Sigmoid colon (tissue), 7 donors: ENCODE results near the gene NAT9. TPM values are rescaled to one million over a fixed set of nuclear protein-coding genes. Genes with fewer than 3 reads are reported as not detected.

Experiments used
- DNase-seq: peaks from one replicate; pipeline ENCODE4 v3.0.0-alpha.2; 2019
- H3K27ac ChIP-seq, 4 donors: fragments of 200-600 bp; sonication (generic); one replicate each; pipeline ENCODE4 v1.5.1; 2016 to 2019; ENCODE audit warnings: mild to moderate bottlenecking in 1 of 4
- H3K27me3 ChIP-seq, 3 donors: fragments of 200-600 bp; sonication (generic); one replicate each; pipeline ENCODE4 v1.5.1; 2019; ENCODE audit warnings: mild to moderate bottlenecking in 1 of 3
- H3K36me3 ChIP-seq, 4 donors: fragments of 200-600 bp; sonication (generic); one replicate each; pipeline ENCODE4 v1.5.1; 2016 to 2019
- H3K4me1 ChIP-seq, 4 donors: fragments of 200-600 bp; sonication (generic); one replicate each; pipeline ENCODE4 v1.5.1; 2017 to 2019
- H3K4me3 ChIP-seq, 4 donors: fragments of 200-600 bp; sonication (generic); one replicate each; pipeline ENCODE4 v1.5.1; 2017 to 2019; ENCODE audit warnings: mild to moderate bottlenecking in 2 of 4, moderate library complexity in 1 of 4
- H3K9me3 ChIP-seq, 4 donors: fragments of 200-600 bp in 3 of 4; sonication (generic) in 3 of 4; one replicate each; pipeline versions ENCODE4 v1.5.1 to v1.6.1; 2013 to 2019
- CTCF ChIP-seq, 4 experiments: fragments of 450-650 bp in 3 of 4; fragments of 200-600 bp in 1 of 4; IDR thresholded peaks; one replicate each; pipeline ENCODE4 v1.5.1; 2016 to 2019; ENCODE audit warnings: antibody characterized with exemption in 4 of 4, mild to moderate bottlenecking in 3 of 4, moderate library complexity in 2 of 4
- EP300 ChIP-seq, 4 donors: sonication (generic); formaldehyde crosslinking; IDR thresholded peaks; one replicate each; pipeline ENCODE4 v1.6.1; 2017; ENCODE audit warnings: antibody characterized with exemption in 4 of 4
- POLR2A ChIP-seq, 2 donors: fragments of 450-650 bp; IDR thresholded peaks; one replicate each; pipeline ENCODE4 v1.6.1; 2016; ENCODE audit warnings: antibody characterized with exemption in 2 of 2, mild to moderate bottlenecking in 2 of 2, moderate library complexity in 2 of 2
- POLR2AphosphoS5 ChIP-seq, 4 donors: sonication (generic); formaldehyde crosslinking; IDR thresholded peaks; one replicate each; pipeline ENCODE4 v1.6.1; 2017; ENCODE audit warnings: antibody characterized with exemption in 4 of 4
- WGBS, 2 donors: extraction: QIAGEN DNeasy Blood & Tissue Kit; methylation state at CpG; one replicate each; pipeline ENCODE4 v1.1.7; 2013; 5-methylcytosine and 5-hydroxymethylcytosine counted together
- intact Hi-C: fragments of 100-400 bp; cut with DNase I; formaldehyde crosslinking; loops from one replicate; pipeline ENCODE4 v1.15.1; 2023
- polyA plus RNA-seq, 3 donors: library from polyadenylated mRNA; stranded (reverse); fragments of 200-250 nt; gene quantifications; one replicate each; pipeline ENCODE4 v1.2.3, GENCODE V29; 2013
- total RNA-seq, 4 donors: library from RNA; depleted of rRNA; stranded (reverse); fragments of >200 nt; gene quantifications; one replicate each; pipeline ENCODE4 v1.1.0, GENCODE V29; 2016
- donor health status: healthy with polysubstance abuse.
- donor health status: Bipolar disorder and iron deficiency.
- donor health status: healthy.

The NAT9 gene
- total and polyA plus RNA-seq, 7 donors = 11.3 to 36.4 (median 16.1) TPM

DNA sequence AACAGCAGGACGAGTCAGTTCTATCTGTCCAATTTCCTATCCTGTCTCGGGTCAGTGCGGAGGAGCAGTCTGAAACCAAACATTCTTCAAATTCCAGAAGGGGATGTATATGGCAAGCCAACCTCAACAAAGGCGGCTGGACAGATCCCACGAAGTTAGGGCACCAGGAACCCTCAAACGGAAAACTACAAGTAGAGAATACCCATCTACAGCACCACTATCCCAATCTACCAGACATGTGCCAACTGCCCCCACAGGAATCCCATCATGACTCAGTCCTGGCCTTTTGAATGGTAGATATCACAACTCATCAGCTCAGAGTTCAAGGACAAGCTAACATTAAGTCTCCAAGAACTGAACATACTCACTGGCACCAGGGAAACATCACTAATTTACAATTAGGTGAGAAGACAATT, 2.3 kb downstream of the NAT9 start:
- WGBS, 2 donors = 83 to 88% methylated on average over 6 of the region's 6 CpGs

GRCh38 chr17:74773414-74773813, 2.7 kb downstream of the NAT9 start:
- intact Hi-C loops = no loop called here
- Histone ChIP-seq H3K4me3 (no peak overlapping the region), H3K27me3 (no peaks in the 10 kb centered on the region), H3K4me1 (peaks cover 0 to 32% (median 23%) of the 10 kb centered on the region in 4 donors), H3K36me3 (peaks cover 12 to 35% (median 29%) of the 10 kb centered on the region in 4 donors), H3K9me3 (no peaks in the 10 kb centered on the region), H3K27ac (no peak overlapping the region)
- 88 to 91% methylated on average over 6 of the region's 6 CpGs for WGBS, 2 donors
- TF ChIP-seq EP300 (IDR thresholded peaks at IDR 0.05) = no peak
- TF ChIP-seq POLR2A (IDR thresholded peaks at IDR 0.05) = no peak
- no peak for TF ChIP-seq CTCF (IDR thresholded peaks at IDR 0.05)
- no peak for DNase-seq

More for the DNA sequence above, 2.3 kb downstream of the NAT9 start:
- Histone ChIP-seq H3K27ac (no peak overlapping the region), H3K4me3 (no peak overlapping the region), H3K27me3 (no peaks in the 10 kb centered on the region), H3K9me3 (no peaks in the 10 kb centered on the region), H3K36me3 (peaks cover 12 to 35% (median 29%) of the 10 kb centered on the region in 4 donors), H3K4me1 (peaks cover 0 to 30% (median 21%) of the 10 kb centered on the region in 4 donors)
- intact Hi-C loops = no loop called here
- no peak for DNase-seq
- TF ChIP-seq CTCF (IDR thresholded peaks at IDR 0.05) (no peak), POLR2A (IDR thresholded peaks at IDR 0.05) (no peak), POLR2AphosphoS5 (IDR thresholded peaks at IDR 0.05) (no peak), EP300 (IDR thresholded peaks at IDR 0.05) (no peak)

DNA sequence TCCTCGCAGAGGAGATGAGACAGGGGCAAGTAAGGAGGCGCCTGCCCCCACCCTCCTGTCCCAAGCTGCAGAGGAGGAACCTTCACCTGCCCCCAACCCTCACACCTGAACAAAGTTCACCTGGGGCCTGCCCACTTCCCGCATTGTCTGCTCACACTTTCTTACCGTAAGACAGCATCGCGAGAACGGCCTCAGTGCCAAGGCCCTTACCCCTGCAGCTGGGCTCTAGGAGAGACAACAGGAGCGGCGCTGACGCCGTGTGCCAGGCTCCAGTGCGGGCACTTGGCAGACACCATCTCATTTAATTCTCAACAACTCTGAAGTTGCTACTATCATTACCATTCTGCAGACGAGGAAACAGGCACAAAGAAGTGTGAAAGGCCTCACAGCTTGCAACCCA, 4.1 kb downstream of the NAT9 start:
- H3K27ac ChIP-seq = no peak overlapping the region
- no peaks in the 10 kb centered on the region for H3K9me3 ChIP-seq
- 82 to 92% methylated on average over 13 of the region's 13 CpGs for WGBS, 2 donors
- H3K27me3 ChIP-seq = no peaks in the 10 kb centered on the region
- DNase-seq = no peak
- intact Hi-C loops = no loop called here
- no peak for TF ChIP-seq POLR2A (IDR thresholded peaks at IDR 0.05)
- no peak for TF ChIP-seq EP300 (IDR thresholded peaks at IDR 0.05)
- TF ChIP-seq CTCF (IDR thresholded peaks at IDR 0.05) = no peak
- TF ChIP-seq POLR2AphosphoS5 (IDR thresholded peaks at IDR 0.05) = no peak
- peaks cover 0 to 36% (median 26%) of the 10 kb centered on the region in 4 donors for H3K4me1 ChIP-seq
- no peak overlapping the region for H3K4me3 ChIP-seq
- H3K36me3 ChIP-seq = peaks cover 12 to 35% (median 29%) of the 10 kb centered on the region in 4 donors

- H3K4me1 ChIP-seq = peaks cover 0 to 31% (median 21%) of the 10 kb centered on the region in 4 donors
- intact Hi-C loops = loop anchor here (2.0 kb wide), 1 partner anchor 27 kb away; no protein-coding TSS in a partner anchor
- WGBS, 2 donors = 88 to 91% methylated on average over 9 of the region's 9 CpGs
Observed at GRCh38 chr17:74771319-74771914, 4.7 kb downstream of the NAT9 start.

More at GRCh38 chr17:74771319-74771914, 4.7 kb downstream of the NAT9 start:
- no peak for DNase-seq
- H3K27me3 ChIP-seq = no peaks in the 10 kb centered on the region
- H3K9me3 ChIP-seq = no peaks in the 10 kb centered on the region
- no peak overlapping the region for H3K27ac ChIP-seq
- no peak overlapping the region for H3K4me3 ChIP-seq
- no peak for TF ChIP-seq EP300 (IDR thresholded peaks at IDR 0.05)
- TF ChIP-seq POLR2A (IDR thresholded peaks at IDR 0.05) = no peak
- no peak for TF ChIP-seq CTCF (IDR thresholded peaks at IDR 0.05)
- no peak for TF ChIP-seq POLR2AphosphoS5 (IDR thresholded peaks at IDR 0.05)
- peaks cover 12 to 35% (median 29%) of the 10 kb centered on the region in 4 donors for H3K36me3 ChIP-seq
